K562 (cell line): ENCODE measurements around the gene IFITM2.

Experiments used
- JUNB ChIP-seq: fragments of 450-650 bp; formaldehyde crosslinking; conservative IDR thresholded peaks from 2 replicates; pipeline ENCODE4 v1.4.0; 2020; ENCODE audit warnings: mild to moderate bottlenecking
- KAT7 ChIP-seq: sonication (generic); formaldehyde crosslinking; IDR thresholded peaks from 2 replicates; pipeline ENCODE4 v1.8.0; 2022; ENCODE audit warnings: missing genetic modification reagents, mild to moderate bottlenecking, borderline replicate concordance
- POLR2AphosphoS5 ChIP-seq: IDR thresholded peaks from 2 replicates; pipeline ENCODE4 v1.6.1; 2011; ENCODE audit warnings: mild to moderate bottlenecking, low read depth, low read length, moderate library complexity; ENCODE audit not compliant: control insufficient read depth, insufficient read depth
- RUNX1 ChIP-seq: sonication (generic); IDR thresholded peaks from 2 replicates; pipeline ENCODE4 v1.6.1; 2016; ENCODE audit warnings: antibody characterized with exemption, low read depth
- ZBTB17 ChIP-seq: fragments of 450-650 bp; formaldehyde crosslinking; IDR thresholded peaks from 2 replicates; pipeline ENCODE4 v1.4.0; 2020; ENCODE audit warnings: mild to moderate bottlenecking
- ZC3H11A ChIP-seq: IDR thresholded peaks from 2 replicates; pipeline ENCODE4 v1.6.1; 2012; ENCODE audit warnings: low read depth, low read length, improper control_type of control experiment
- TF ChIP-seq, protein P1 (sequence below), 3 experiments: IDR thresholded peaks in 2 of 3; conservative IDR thresholded peaks in 1 of 3; 2 replicates each; pipeline ENCODE4 v1.5.1; 2011 to 2012; ENCODE audit warnings: low read length in 3 of 3, mild to moderate bottlenecking in 3 of 3, control low read depth in 2 of 3, improper control_type of control experiment in 1 of 3, inconsistent platforms in 1 of 3, low read depth in 1 of 3, mixed read lengths in 1 of 3, moderate library complexity in 1 of 3; ENCODE audit not compliant: insufficient read depth in 2 of 3
- TF ChIP-seq, protein P2 (sequence below): fragments of 450-650 bp; formaldehyde crosslinking; IDR thresholded peaks from 2 replicates; pipeline ENCODE4 v1.4.0; 2022; ENCODE audit warnings: missing genetic modification characterization
- TF ChIP-seq, protein P3 (sequence below), 2 experiments: fragments of 450-650 bp; conservative IDR thresholded peaks; 2 replicates each; pipeline ENCODE4 v1.6.1; 2017; ENCODE audit warnings: mild to moderate bottlenecking in 2 of 2, moderate library complexity in 2 of 2

DNA sequence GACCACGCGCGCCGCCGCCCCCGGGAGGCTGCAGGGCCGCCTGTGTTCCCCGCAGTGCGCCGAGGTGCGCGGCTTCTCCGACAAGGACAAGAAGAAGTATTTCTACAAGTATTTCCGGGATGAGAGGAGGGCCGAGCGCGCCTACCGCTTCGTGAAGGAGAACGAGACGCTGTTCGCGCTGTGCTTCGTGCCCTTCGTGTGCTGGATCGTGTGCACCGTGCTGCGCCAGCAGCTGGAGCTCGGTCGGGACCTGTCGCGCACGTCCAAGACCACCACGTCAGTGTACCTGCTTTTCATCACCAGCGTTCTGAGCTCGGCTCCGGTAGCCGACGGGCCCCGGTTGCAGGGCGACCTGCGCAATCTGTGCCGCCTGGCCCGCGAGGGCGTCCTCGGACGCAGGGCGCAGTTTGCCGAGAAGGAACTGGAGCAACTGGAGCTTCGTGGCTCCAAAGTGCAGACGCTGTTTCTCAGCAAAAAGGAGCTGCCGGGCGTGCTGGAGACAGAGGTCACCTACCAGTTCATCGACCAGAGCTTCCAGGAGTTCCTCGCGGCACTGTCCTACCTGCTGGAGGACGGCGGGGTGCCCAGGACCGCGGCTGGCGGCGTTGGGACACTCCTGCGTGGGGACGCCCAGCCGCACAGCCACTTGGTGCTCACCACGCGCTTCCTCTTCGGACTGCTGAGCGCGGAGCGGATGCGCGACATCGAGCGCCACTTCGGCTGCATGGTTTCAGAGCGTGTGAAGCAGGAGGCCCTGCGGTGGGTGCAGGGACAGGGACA is 26.7 kb upstream of the IFITM2 start:
- TF ChIP-seq, protein P1, sequence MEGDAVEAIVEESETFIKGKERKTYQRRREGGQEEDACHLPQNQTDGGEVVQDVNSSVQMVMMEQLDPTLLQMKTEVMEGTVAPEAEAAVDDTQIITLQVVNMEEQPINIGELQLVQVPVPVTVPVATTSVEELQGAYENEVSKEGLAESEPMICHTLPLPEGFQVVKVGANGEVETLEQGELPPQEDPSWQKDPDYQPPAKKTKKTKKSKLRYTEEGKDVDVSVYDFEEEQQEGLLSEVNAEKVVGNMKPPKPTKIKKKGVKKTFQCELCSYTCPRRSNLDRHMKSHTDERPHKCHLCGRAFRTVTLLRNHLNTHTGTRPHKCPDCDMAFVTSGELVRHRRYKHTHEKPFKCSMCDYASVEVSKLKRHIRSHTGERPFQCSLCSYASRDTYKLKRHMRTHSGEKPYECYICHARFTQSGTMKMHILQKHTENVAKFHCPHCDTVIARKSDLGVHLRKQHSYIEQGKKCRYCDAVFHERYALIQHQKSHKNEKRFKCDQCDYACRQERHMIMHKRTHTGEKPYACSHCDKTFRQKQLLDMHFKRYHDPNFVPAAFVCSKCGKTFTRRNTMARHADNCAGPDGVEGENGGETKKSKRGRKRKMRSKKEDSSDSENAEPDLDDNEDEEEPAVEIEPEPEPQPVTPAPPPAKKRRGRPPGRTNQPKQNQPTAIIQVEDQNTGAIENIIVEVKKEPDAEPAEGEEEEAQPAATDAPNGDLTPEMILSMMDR (IDR thresholded peaks at IDR 0.05 in 2 of 3, conservative IDR thresholded peaks at IDR 0.05 in 1 of 3; ENCODE audit: insufficient read depth in 2 of 3, low read depth in 1 of 3, low read length in 3 of 3) = no peak
- no peak for TF ChIP-seq ZC3H11A
- TF ChIP-seq, protein P2, sequence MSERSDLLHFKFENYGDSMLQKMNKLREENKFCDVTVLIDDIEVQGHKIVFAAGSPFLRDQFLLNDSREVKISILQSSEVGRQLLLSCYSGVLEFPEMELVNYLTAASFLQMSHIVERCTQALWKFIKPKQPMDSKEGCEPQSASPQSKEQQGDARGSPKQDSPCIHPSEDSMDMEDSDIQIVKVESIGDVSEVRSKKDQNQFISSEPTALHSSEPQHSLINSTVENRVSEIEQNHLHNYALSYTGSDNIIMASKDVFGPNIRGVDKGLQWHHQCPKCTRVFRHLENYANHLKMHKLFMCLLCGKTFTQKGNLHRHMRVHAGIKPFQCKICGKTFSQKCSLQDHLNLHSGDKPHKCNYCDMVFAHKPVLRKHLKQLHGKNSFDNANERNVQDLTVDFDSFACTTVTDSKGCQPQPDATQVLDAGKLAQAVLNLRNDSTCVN (CRISPR knock-in tag) = no peak
- TF ChIP-seq, protein P3, sequence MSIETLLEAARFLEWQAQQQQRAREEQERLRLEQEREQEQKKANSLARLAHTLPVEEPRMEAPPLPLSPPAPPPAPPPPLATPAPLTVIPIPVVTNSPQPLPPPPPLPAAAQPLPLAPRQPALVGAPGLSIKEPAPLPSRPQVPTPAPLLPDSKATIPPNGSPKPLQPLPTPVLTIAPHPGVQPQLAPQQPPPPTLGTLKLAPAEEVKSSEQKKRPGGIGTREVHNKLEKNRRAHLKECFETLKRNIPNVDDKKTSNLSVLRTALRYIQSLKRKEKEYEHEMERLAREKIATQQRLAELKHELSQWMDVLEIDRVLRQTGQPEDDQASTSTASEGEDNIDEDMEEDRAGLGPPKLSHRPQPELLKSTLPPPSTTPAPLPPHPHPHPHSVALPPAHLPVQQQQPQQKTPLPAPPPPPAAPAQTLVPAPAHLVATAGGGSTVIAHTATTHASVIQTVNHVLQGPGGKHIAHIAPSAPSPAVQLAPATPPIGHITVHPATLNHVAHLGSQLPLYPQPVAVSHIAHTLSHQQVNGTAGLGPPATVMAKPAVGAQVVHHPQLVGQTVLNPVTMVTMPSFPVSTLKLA (conservative IDR thresholded peaks at IDR 0.05) = no peak
- TF ChIP-seq RUNX1 = no peak
- no peak for TF ChIP-seq JUNB (CRISPR knock-in tag)
- TF ChIP-seq ZBTB17 (CRISPR knock-in tag) = no peak
- TF ChIP-seq POLR2AphosphoS5 = no peak
- no peak for TF ChIP-seq KAT7 (CRISPR knock-in tag)
